ENCODE results near the gene GTF2F1.

DNA sequence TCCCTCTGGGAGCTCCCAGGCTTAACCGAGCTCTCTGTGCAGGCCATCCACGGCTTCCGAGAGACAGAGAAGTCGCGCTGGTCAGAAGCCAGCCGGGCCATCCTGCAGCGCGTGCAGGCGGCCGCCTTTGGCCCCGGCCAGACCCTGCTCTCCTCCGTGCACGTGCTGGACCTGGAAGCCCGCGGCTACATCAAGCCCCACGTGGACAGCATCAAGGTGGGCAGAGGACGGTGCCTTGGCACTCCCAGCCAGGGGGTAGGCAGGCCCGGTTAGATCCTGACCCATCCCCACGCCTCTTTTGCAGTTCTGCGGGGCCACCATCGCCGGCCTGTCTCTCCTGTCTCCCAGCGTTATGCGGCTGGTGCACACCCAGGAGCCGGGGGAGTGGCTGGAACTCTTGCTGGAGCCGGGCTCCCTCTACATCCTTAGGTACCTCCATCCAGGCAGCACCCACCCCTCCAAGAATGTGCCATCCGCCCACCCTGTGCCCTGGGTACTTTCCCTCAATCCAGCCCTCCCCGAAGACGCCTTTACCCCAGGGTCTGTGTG lies 18.7 kb downstream of the GTF2F1 start:
- TF ChIP-seq, protein P1, sequence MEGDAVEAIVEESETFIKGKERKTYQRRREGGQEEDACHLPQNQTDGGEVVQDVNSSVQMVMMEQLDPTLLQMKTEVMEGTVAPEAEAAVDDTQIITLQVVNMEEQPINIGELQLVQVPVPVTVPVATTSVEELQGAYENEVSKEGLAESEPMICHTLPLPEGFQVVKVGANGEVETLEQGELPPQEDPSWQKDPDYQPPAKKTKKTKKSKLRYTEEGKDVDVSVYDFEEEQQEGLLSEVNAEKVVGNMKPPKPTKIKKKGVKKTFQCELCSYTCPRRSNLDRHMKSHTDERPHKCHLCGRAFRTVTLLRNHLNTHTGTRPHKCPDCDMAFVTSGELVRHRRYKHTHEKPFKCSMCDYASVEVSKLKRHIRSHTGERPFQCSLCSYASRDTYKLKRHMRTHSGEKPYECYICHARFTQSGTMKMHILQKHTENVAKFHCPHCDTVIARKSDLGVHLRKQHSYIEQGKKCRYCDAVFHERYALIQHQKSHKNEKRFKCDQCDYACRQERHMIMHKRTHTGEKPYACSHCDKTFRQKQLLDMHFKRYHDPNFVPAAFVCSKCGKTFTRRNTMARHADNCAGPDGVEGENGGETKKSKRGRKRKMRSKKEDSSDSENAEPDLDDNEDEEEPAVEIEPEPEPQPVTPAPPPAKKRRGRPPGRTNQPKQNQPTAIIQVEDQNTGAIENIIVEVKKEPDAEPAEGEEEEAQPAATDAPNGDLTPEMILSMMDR (IDR thresholded peaks at IDR 0.05) = no peak
- no peak for TF ChIP-seq POLR2A (IDR thresholded peaks at IDR 0.05)
